H1 (cell line): ENCODE data around the gene SLC8A1.

ENCODE experiments used
- ASH2L ChIP-seq: fragments of 200-600, 300-600 bp; sonication (generic); IDR thresholded peaks from one replicate; pipeline ENCODE4 v1.7.1; 2017; ENCODE audit warnings: low read length
- CHD2 ChIP-seq: IDR thresholded peaks from 2 replicates; pipeline ENCODE4 v1.6.1; 2012; ENCODE audit warnings: low read length, improper control_type of control experiment
- POLR2AphosphoS5 ChIP-seq: IDR thresholded peaks from 2 replicates; pipeline ENCODE4 v1.6.1; 2011; ENCODE audit warnings: low read depth, low read length

GRCh38 chr2:40394597-40394996, 57.3 kb downstream of the SLC8A1 start:
- TF ChIP-seq POLR2AphosphoS5 (no peak), CHD2 (no peak), ASH2L (no peak)
